Measurements from ENCODE around the gene WDR86.

DNA sequence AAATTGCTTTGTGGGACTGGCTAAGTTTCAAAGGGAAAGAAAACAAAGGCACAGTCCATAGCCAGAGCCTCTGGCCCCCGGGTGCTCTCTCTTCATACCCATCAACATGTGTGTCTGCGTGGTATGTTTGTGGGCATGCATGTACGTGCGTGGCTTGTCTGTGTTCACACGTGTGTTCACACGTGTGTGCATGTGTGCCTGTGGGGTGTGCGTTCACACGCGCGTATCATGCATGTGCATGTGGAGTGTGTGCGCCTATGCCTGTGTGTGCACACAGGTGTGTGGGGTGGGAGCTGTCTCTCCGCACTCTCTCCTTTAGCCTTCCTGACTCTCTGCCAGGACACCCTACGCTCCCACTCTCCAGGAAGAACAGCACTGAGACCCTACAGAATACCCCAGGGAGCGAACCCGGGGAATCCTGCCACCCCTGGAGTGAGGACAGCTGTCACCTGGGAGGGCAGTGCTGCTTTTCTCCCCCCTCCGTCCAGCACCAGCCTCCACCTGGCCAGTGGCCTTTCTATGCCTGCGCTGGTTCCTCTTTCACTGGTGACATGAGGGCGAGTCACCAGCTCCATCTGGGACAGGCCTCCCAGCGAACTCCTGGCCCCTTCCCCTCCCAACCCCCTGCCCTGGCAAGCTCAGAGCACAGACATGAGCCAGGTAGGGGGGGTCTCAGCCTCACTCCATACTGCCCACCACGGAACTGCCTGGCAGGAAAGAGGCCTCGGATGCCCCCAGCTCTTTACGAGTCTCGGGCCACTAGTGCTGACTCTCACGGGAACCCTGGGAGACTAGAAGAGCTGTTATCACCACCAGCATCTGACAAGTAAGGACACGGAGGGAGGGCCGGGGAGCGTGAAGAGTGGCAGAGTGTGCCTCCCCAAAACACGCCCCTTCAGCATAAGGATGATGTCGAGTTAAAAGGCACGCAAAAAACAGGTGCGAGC, 16.5 kb downstream of the WDR86 start:
- no peak for TF ChIP-seq EZH2 (IDR thresholded peaks at IDR 0.05; ENCODE audit: borderline replicate concordance, low read length)
- TF ChIP-seq, protein P1, sequence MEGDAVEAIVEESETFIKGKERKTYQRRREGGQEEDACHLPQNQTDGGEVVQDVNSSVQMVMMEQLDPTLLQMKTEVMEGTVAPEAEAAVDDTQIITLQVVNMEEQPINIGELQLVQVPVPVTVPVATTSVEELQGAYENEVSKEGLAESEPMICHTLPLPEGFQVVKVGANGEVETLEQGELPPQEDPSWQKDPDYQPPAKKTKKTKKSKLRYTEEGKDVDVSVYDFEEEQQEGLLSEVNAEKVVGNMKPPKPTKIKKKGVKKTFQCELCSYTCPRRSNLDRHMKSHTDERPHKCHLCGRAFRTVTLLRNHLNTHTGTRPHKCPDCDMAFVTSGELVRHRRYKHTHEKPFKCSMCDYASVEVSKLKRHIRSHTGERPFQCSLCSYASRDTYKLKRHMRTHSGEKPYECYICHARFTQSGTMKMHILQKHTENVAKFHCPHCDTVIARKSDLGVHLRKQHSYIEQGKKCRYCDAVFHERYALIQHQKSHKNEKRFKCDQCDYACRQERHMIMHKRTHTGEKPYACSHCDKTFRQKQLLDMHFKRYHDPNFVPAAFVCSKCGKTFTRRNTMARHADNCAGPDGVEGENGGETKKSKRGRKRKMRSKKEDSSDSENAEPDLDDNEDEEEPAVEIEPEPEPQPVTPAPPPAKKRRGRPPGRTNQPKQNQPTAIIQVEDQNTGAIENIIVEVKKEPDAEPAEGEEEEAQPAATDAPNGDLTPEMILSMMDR (IDR thresholded peaks at IDR 0.05; ENCODE audit: low read length), result no peak
